Chondrocyte (in vitro differentiated cells): ENCODE measurements around the gene HOPX. TPM values are rescaled to one million over a fixed set of nuclear protein-coding genes. Genes with fewer than 3 reads are reported as not detected.
A peak's percentile ranks its signal among the peaks of the same experiment; 100 is the strongest.

Experiments used
- DNase-seq: peaks from one replicate; pipeline ENCODE4 v3.0.0; 2021; ENCODE audit warnings: mixed read lengths, low spot score
- H3K27ac Mint-ChIP-seq: one replicate; pipeline ENCODE4 v1.8.0; 2021; ENCODE audit warnings: mild to moderate bottlenecking, moderate library complexity, mixed read lengths; ENCODE audit not compliant: unreplicated experiment
- H3K27me3 Mint-ChIP-seq: 2 replicates; pipeline ENCODE4 v1.8.0; 2021; ENCODE audit warnings: low read depth, mixed read lengths
- H3K36me3 Mint-ChIP-seq: 2 replicates; pipeline ENCODE4 v1.8.0; 2021; ENCODE audit warnings: low read depth, mixed read lengths
- H3K4me1 Mint-ChIP-seq: 2 replicates; pipeline ENCODE4 v1.8.0; 2021; ENCODE audit warnings: low read depth, mild to moderate bottlenecking, mixed read lengths
- H3K4me3 Mint-ChIP-seq: one replicate; pipeline ENCODE4 v1.8.0; 2021; ENCODE audit warnings: mild to moderate bottlenecking, moderate library complexity, mixed read lengths; ENCODE audit not compliant: unreplicated experiment
- H3K9me3 Mint-ChIP-seq: 2 replicates; pipeline ENCODE4 v1.8.0; 2021; ENCODE audit warnings: low read depth, mixed read lengths
- total RNA-seq: library from RNA; stranded (reverse); gene quantifications from 3 replicates; pipeline ENCODE4 v1.2.1, GENCODE V29; 2021
- TF ChIP-seq, protein P1 (sequence below): fragments of 200-600 bp; sonication (generic); IDR thresholded peaks from 2 replicates; pipeline ENCODE4 v1.5.0; 2021; ENCODE audit warnings: antibody characterized with exemption, mild to moderate bottlenecking, moderate library complexity

HOPX gene
- total RNA-seq, 1 donor from 2014 or later = 2.7 TPM

DNA sequence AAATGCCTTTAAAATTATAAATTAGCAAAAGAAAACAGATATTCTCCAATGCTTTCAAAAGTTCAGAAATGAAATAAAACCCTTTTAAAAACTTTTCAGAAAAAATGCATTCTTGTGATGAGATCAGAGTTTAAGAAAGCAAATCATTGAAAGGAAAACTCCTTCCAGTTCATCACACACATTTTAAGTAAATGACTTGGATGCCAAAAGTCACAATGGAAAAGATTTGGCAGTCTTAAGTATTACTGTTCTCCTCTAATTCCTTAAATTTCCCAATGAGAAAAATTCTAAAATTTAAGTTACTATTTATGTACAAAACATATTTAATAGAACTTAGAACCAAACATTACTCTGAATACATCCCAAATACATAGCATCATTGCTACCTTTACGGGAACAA, 21.1 kb downstream of the HOPX start:
- Mint-ChIP-seq H3K36me3 (peaks cover 1% of the 10 kb centered on the region), H3K4me1 (peaks cover 28% of the 10 kb centered on the region), H3K27me3 (peaks cover 72% of the 10 kb centered on the region), H3K27ac (no peak overlapping the region), H3K9me3 (no peaks in the 10 kb centered on the region), H3K4me3 (no peak overlapping the region)
- TF ChIP-seq, protein P1, sequence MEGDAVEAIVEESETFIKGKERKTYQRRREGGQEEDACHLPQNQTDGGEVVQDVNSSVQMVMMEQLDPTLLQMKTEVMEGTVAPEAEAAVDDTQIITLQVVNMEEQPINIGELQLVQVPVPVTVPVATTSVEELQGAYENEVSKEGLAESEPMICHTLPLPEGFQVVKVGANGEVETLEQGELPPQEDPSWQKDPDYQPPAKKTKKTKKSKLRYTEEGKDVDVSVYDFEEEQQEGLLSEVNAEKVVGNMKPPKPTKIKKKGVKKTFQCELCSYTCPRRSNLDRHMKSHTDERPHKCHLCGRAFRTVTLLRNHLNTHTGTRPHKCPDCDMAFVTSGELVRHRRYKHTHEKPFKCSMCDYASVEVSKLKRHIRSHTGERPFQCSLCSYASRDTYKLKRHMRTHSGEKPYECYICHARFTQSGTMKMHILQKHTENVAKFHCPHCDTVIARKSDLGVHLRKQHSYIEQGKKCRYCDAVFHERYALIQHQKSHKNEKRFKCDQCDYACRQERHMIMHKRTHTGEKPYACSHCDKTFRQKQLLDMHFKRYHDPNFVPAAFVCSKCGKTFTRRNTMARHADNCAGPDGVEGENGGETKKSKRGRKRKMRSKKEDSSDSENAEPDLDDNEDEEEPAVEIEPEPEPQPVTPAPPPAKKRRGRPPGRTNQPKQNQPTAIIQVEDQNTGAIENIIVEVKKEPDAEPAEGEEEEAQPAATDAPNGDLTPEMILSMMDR = no peak
- no peak for DNase-seq

DNA sequence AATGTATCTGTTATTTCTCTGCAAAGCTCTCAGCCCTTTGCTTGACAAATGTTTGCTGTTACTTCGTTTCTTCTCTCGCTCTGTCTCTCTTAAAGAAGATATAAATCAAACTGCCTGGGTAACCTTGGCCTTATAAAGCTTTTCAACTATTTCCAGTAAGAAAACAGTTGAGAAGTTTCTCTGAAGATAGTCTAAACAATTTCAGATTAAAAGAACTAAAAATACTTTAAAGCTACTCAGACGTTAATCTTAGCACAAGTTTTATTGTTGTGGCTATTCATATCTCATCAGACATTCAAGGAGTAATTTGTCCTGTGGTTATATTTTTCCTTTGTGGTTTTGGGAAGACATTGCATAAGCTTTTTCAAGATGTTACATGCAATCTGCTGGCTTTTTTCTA, 22.6 kb downstream of the HOPX start:
- Mint-ChIP-seq H3K36me3 (peaks cover 1% of the 10 kb centered on the region), H3K4me1 (peaks cover 36% of the 10 kb centered on the region), H3K9me3 (no peaks in the 10 kb centered on the region), H3K4me3 (no peak overlapping the region), H3K27ac (no peak overlapping the region), H3K27me3 (peaks cover 64% of the 10 kb centered on the region)
- TF ChIP-seq, protein P1 = no peak
- DNase-seq = no peak

DNA sequence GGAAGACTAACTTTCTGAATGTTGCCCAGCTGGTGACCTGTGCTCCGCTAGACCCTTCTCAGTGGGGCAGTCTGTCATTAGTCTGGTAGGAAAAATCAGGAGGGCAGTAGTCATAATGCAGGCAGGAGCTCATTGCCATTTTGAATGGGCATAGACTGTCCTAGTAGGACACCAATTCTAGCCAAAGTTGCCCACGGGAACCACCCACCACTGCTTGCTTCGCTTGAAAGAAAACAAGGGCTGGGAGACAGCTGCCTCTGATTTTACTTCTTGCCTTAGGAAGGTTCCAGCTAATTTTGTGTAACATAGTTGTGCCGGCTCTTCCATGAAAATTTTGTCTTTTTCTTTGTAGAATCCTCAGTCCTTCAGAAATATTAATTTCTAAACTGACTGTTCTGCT, 23.3 kb downstream of the HOPX start:
- Mint-ChIP-seq H3K36me3 (peaks cover 1% of the 10 kb centered on the region), H3K9me3 (no peaks in the 10 kb centered on the region), H3K27ac (no peak overlapping the region), H3K4me1 (peaks cover 36% of the 10 kb centered on the region), H3K4me3 (no peak overlapping the region), H3K27me3 (peaks cover 58% of the 10 kb centered on the region)
- no peak for DNase-seq
- TF ChIP-seq, protein P1 = no peak

DNA sequence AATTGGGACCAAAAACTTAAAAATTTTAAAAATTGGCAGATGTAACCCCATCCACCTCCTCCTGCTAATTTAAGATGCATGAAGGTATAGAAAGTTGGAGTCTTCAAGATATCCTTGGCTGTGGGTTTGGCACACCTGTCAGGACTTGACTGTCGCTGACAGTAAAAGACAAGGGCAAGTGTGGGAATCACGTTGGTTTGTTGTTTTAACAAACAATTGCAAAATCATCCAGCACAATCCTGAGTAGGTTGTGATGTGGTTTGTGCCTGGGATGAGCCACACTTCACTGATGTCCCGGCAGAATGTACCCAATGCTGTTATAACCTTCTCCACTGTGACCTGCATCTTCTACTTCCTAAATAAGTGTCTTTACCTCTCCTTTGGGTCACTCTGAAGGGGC, 24.0 kb downstream of the HOPX start:
- Mint-ChIP-seq H3K9me3 (no peaks in the 10 kb centered on the region), H3K36me3 (peaks cover 1% of the 10 kb centered on the region), H3K4me1 (peaks cover 36% of the 10 kb centered on the region), H3K4me3 (no peak overlapping the region), H3K27me3 (peaks cover 52% of the 10 kb centered on the region), H3K27ac (no peak overlapping the region)
- DNase-seq = no peak
- TF ChIP-seq, protein P1 = no peak

DNA sequence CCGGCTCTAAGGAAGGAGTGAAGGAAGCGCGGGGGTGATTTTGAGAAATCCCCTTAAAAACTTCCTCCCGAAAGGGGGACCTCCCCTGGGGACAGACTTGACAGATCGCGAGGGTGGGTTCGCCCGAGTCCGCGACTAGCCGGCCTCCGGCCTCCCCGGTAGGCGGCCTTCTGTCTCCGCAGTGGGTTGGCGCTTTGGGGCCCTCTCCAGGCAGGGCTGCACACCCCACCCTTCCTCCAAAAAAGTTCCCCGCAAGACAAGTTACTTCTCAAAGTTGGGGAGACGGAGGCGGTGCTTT, 24.8 kb downstream of the HOPX start:
- Mint-ChIP-seq H3K36me3 (peaks cover 1% of the 10 kb centered on the region), H3K27me3 (peaks cover 48% of the 10 kb centered on the region), H3K4me3 (peak overlapping the region; percentile 60), H3K9me3 (no peaks in the 10 kb centered on the region), H3K4me1 (peaks cover 36% of the 10 kb centered on the region), H3K27ac (no peak overlapping the region)
- TF ChIP-seq, protein P1 = peak; percentile 58
- DNase-seq = no peak
